IMR-90 (cell line): Measurements from ENCODE around the gene RGS12. TPM values are rescaled to one million over a fixed set of nuclear protein-coding genes. Genes with fewer than 3 reads are reported as not detected.

Experiments
- ATAC-seq: fragments of 200-7000 bp; cut with Tn5 transposase; 2 replicates; pipeline ENCODE4 v1.9.1; 2020; ENCODE audit warnings: low read depth, mild to moderate bottlenecking, moderate library complexity
- BruUV-seq: library from RNA; stranded (reverse); fragments of 400-500 nt; replicated peaks from 2 replicates; lab custom pipeline; 2021; lab: Mats Ljungman, UMichigan
- CTCF ChIA-PET: fragments of 300-600 bp; formaldehyde crosslinking; extraction: SDS; loops from one replicate; lab custom pipeline; 2021; ENCODE audit warnings: antibody characterized with exemption; lab: Yijun Ruan, JAX
- POLR2A ChIA-PET: fragments of 300-600 bp; sonication (Branson Sonifier 250); formaldehyde crosslinking; loops from one replicate; lab custom pipeline; 2022; ENCODE audit warnings: antibody characterized with exemption; ENCODE audit not compliant: unreplicated experiment; lab: Charles Lee
- DNase-seq: peaks from one replicate; pipeline ENCODE4 v3.0.0; 2013
- H2AFZ ChIP-seq: replicated peaks from 2 replicates; pipeline ENCODE3; 2013; ENCODE audit warnings: low read length, mild to moderate bottlenecking; ENCODE audit not compliant: poor library complexity
- H2AK5ac ChIP-seq: 2 replicates; pipeline ENCODE4 v1.6.1; 2013; ENCODE audit warnings: low read depth, low read length, inconsistent platforms
- H2AK9ac ChIP-seq: replicated peaks from 2 replicates; pipeline ENCODE3; 2013; ENCODE audit warnings: mild to moderate bottlenecking, low read depth, low read length, moderate library complexity; ENCODE audit not compliant: poor library complexity
- H2BK120ac ChIP-seq: 2 replicates; pipeline ENCODE4 v1.6.1; 2013; ENCODE audit warnings: low read depth, low read length, inconsistent platforms
- H2BK15ac ChIP-seq: 3 replicates; pipeline ENCODE4 v1.6.1; 2013; ENCODE audit warnings: low read depth, low read length, inconsistent platforms
- H2BK20ac ChIP-seq: 2 replicates; pipeline ENCODE4 v1.6.1; 2013; ENCODE audit warnings: low read depth, mild to moderate bottlenecking, inconsistent platforms, low read length, moderate library complexity
- H2BK5ac ChIP-seq: 2 replicates; pipeline ENCODE4 v1.6.1; 2013; ENCODE audit warnings: mild to moderate bottlenecking, low read depth, low read length, inconsistent platforms; ENCODE audit not compliant: poor library complexity, severe bottlenecking
- H3K14ac ChIP-seq: replicated peaks from 2 replicates; pipeline ENCODE4 v1.6.1; 2013; ENCODE audit warnings: low read depth, low read length, inconsistent platforms
- H3K18ac ChIP-seq: 2 replicates; pipeline ENCODE4 v1.6.1; 2013; ENCODE audit warnings: low read depth, low read length, control low read depth
- H3K23ac ChIP-seq: 2 replicates; pipeline ENCODE4 v1.6.1; 2013; ENCODE audit warnings: low read depth, low read length, inconsistent platforms
- H3K27ac ChIP-seq: 2 replicates; pipeline ENCODE4 v1.5.1; 2013; ENCODE audit warnings: mild to moderate bottlenecking, control low read depth, low read length; ENCODE audit not compliant: insufficient read depth
- H3K27me3 ChIP-seq: 2 replicates; pipeline ENCODE4 v1.6.1; 2013; ENCODE audit warnings: low read length; ENCODE audit not compliant: control insufficient read depth, insufficient read depth
- H3K36me3 ChIP-seq: 2 replicates; pipeline ENCODE4 v1.6.1; 2013; ENCODE audit warnings: low read length, mixed read lengths; ENCODE audit not compliant: control insufficient read depth, insufficient read depth
- H3K4ac ChIP-seq: 2 replicates; pipeline ENCODE4 v1.6.1; 2013; ENCODE audit warnings: low read depth, low read length, inconsistent platforms
- H3K4me1 ChIP-seq: 2 replicates; pipeline ENCODE4 v1.6.1; 2013; ENCODE audit warnings: low read length, mixed read lengths; ENCODE audit not compliant: control insufficient read depth, insufficient read depth
- H3K4me2 ChIP-seq: 2 replicates; pipeline ENCODE4 v1.6.1; 2013; ENCODE audit warnings: low read depth, mild to moderate bottlenecking, control low read depth, low read length, moderate library complexity
- H3K4me3 ChIP-seq: 2 replicates; pipeline ENCODE4 v1.5.1; 2013; ENCODE audit warnings: low read depth, mild to moderate bottlenecking, control low read depth, low read length, moderate library complexity; ENCODE audit not compliant: insufficient read depth
- H3K56ac ChIP-seq: 2 replicates; pipeline ENCODE4 v1.6.1; 2013; ENCODE audit warnings: low read length, inconsistent platforms; ENCODE audit not compliant: insufficient read depth; ENCODE audit errors: extremely low read depth
- H3K79me1 ChIP-seq, 2 experiments: 2 replicates each; pipeline ENCODE4 v1.6.1; 2013; ENCODE audit warnings: low read length in 2 of 2, inconsistent platforms in 1 of 2, low read depth in 1 of 2
- H3K9ac ChIP-seq: 2 replicates; pipeline ENCODE4 v1.6.1; 2013; ENCODE audit warnings: low read depth, low read length, control low read depth
- H3K9me1 ChIP-seq: 2 replicates; pipeline ENCODE4 v1.6.1; 2013; ENCODE audit warnings: low read length, inconsistent platforms; ENCODE audit not compliant: insufficient read depth
- H3K9me3 ChIP-seq: 2 replicates; pipeline ENCODE4 v1.6.1; 2013; ENCODE audit warnings: low read length; ENCODE audit not compliant: control insufficient read depth, insufficient read depth
- H4K20me1 ChIP-seq: 2 replicates; pipeline ENCODE4 v1.6.1; 2013; ENCODE audit warnings: low read length, inconsistent platforms; ENCODE audit not compliant: insufficient read depth
- H4K5ac ChIP-seq: 2 replicates; pipeline ENCODE4 v1.6.1; 2013; ENCODE audit warnings: mild to moderate bottlenecking, low read depth, low read length, control low read depth
- H4K8ac ChIP-seq, 2 experiments: 2 replicates each; pipeline ENCODE4 v1.6.1; 2013; ENCODE audit warnings: low read depth in 2 of 2, low read length in 2 of 2, control low read depth in 1 of 2, inconsistent platforms in 1 of 2
- H4K91ac ChIP-seq: 2 replicates; pipeline ENCODE4 v1.6.1; 2013; ENCODE audit warnings: low read depth, low read length, inconsistent platforms; ENCODE audit not compliant: insufficient read depth
- BHLHE40 ChIP-seq: fragments of 150-350 bp; IDR thresholded peaks from 2 replicates; pipeline ENCODE4 v1.6.1; 2016; ENCODE audit warnings: mild to moderate bottlenecking, low read depth, low read length
- CEBPB ChIP-seq: IDR thresholded peaks from 2 replicates; pipeline ENCODE4 v1.6.1; 2012; ENCODE audit warnings: low read depth, low read length, improper control_type of control experiment
- CHD1 ChIP-seq: IDR thresholded peaks from 2 replicates; pipeline ENCODE4 v1.6.1; 2012; ENCODE audit warnings: low read depth, low read length, improper control_type of control experiment
- CTCF ChIP-seq: conservative IDR thresholded peaks from 2 replicates; pipeline ENCODE4 v1.5.1; 2012; ENCODE audit warnings: mild to moderate bottlenecking, low read depth, low read length, improper control_type of control experiment
- ELK1 ChIP-seq: fragments of 150-350 bp; IDR thresholded peaks from 2 replicates; pipeline ENCODE4 v1.6.1; 2016; ENCODE audit warnings: low read depth, mild to moderate bottlenecking, low read length, moderate library complexity, borderline replicate concordance
- FOS ChIP-seq: fragments of 150-350 bp; IDR thresholded peaks from 2 replicates; pipeline ENCODE4 v1.6.1; 2016; ENCODE audit warnings: low read depth, low read length
- MAFK ChIP-seq: IDR thresholded peaks from 2 replicates; pipeline ENCODE4 v1.6.1; 2012; ENCODE audit warnings: low read depth, low read length, improper control_type of control experiment
- MAZ ChIP-seq: IDR thresholded peaks from 2 replicates; pipeline ENCODE4 v1.6.1; 2012; ENCODE audit warnings: low read depth, mild to moderate bottlenecking, low read length, improper control_type of control experiment, moderate library complexity, borderline replicate concordance
- MXI1 ChIP-seq: IDR thresholded peaks from 2 replicates; pipeline ENCODE4 v1.6.1; 2012; ENCODE audit warnings: low read depth, mild to moderate bottlenecking, low read length, moderate library complexity, borderline replicate concordance
- NFE2L2 ChIP-seq: fragments of 150-350 bp; IDR thresholded peaks from 2 replicates; pipeline ENCODE4 v1.6.1; 2016; ENCODE audit warnings: low read depth, mild to moderate bottlenecking, low read length
- POLR2A ChIP-seq: IDR thresholded peaks from 2 replicates; pipeline ENCODE4 v1.6.1; 2012; ENCODE audit warnings: mild to moderate bottlenecking, low read depth, low read length
- RAD21 ChIP-seq: IDR thresholded peaks from 2 replicates; pipeline ENCODE4 v1.6.1; 2012; ENCODE audit warnings: low read length, improper control_type of control experiment
- RCOR1 ChIP-seq: IDR thresholded peaks from 2 replicates; pipeline ENCODE4 v1.6.1; 2012; ENCODE audit warnings: mild to moderate bottlenecking, low read length, improper control_type of control experiment; ENCODE audit not compliant: insufficient replicate concordance
- RFX5 ChIP-seq: IDR thresholded peaks from 2 replicates; pipeline ENCODE4 v1.8.0; 2012; ENCODE audit warnings: low read depth, mild to moderate bottlenecking, low read length, moderate library complexity
- SMC3 ChIP-seq: fragments of 150-350 bp; IDR thresholded peaks from 2 replicates; pipeline ENCODE4 v1.6.1; 2016; ENCODE audit warnings: low read depth, mild to moderate bottlenecking, antibody characterized with exemption, low read length, moderate library complexity
- USF2 ChIP-seq: fragments of 150-350 bp; IDR thresholded peaks from 2 replicates; pipeline ENCODE4 v1.6.1; 2017; ENCODE audit warnings: mild to moderate bottlenecking, antibody characterized with exemption, low read length, low read depth
- WGBS, 2 experiments: methylation state at CpG; one replicate each; pipeline versions ENCODE4 v1.1.5 to v1.1.7; 2013; ENCODE audit warnings: missing lambda C conversion rate in 2 of 2; ENCODE audit not compliant: insufficient read length in 1 of 2; ENCODE audit errors: extremely low coverage in 2 of 2; 5-methylcytosine and 5-hydroxymethylcytosine counted together
- dilution Hi-C: fragments of 300-500 bp; cut with HindIII; formaldehyde crosslinking; loops from one replicate; pipeline ENCODE4 v1.14.3; 2018; ENCODE audit warnings: low sequenced_read_pairs; ENCODE audit not compliant: unreplicated experiment
- in situ Hi-C: fragments of 300-500 bp; cut with MboI; formaldehyde crosslinking; loops from 3 replicates; pipeline ENCODE4 v1.14.3; 2019; ENCODE audit warnings: low sequenced_read_pairs, inconsistent platforms, mixed read lengths
- intact Hi-C: fragments of 100-400 bp; cut with micrococcal nuclease; formaldehyde crosslinking; loops from 2 replicates; pipeline ENCODE4 v1.10.0; 2022
- polyA plus RNA-seq, 3 experiments: library from polyadenylated mRNA; depleted of rRNA; stranded (reverse); fragments of >200 nt; gene quantifications; 2 replicates each; pipeline ENCODE4 v1.2.3, GENCODE V29; 2012; ENCODE audit warnings: low replicate concordance in 1 of 3
- total RNA-seq: library from RNA; depleted of rRNA; stranded (reverse); fragments of >200 nt; gene quantifications from 2 replicates; pipeline ENCODE4 v1.2.3, GENCODE V29; 2012

RGS12 gene
- total and polyA plus RNA-seq, 2 of the 4 experiments (the other 2 are of a cell fraction): 11.8 to 12.0 TPM

GRCh38 chr4:3252480-3252828 is 40.4 kb upstream of the RGS12 start:
- TF ChIP-seq NFE2L2: no peak
- no peak for TF ChIP-seq CHD1
- no peak for TF ChIP-seq SMC3
- no peak for TF ChIP-seq RFX5
- TF ChIP-seq FOS: no peak
- no peak for TF ChIP-seq RCOR1
- no peak for TF ChIP-seq MXI1
- no peak for TF ChIP-seq BHLHE40
- no peak for TF ChIP-seq POLR2A
- TF ChIP-seq ELK1: no peak
- no peak for TF ChIP-seq CTCF
- no peak for TF ChIP-seq RAD21
- TF ChIP-seq CEBPB: no peak
- no peak for TF ChIP-seq MAFK
- no peak for TF ChIP-seq USF2
- no peak for TF ChIP-seq MAZ
- Histone ChIP-seq H3K23ac (no peak overlapping the region), H2BK5ac (no peak overlapping the region), H4K91ac (no peak overlapping the region), H3K27ac (no peak overlapping the region), H3K4me2 (no peak overlapping the region), H4K8ac (no peak overlapping the region), H3K4me3 (no peak overlapping the region), H3K4ac (no peak overlapping the region), H2AK5ac (no peak overlapping the region), H4K20me1 (no peaks in the 10 kb centered on the region), H3K18ac (no peak overlapping the region), H2BK120ac (no peak overlapping the region), H4K5ac (no peak overlapping the region), H3K56ac (no peak overlapping the region), H2AFZ (no peak overlapping the region), H3K9me1 (no peaks in the 10 kb centered on the region), H3K79me1 (no peaks in the 10 kb centered on the region), H3K9me3 (no peaks in the 10 kb centered on the region), H2BK20ac (no peak overlapping the region), H3K36me3 (no peaks in the 10 kb centered on the region), H3K27me3 (no peaks in the 10 kb centered on the region; the same call in 1 of the 2 replicates), H3K14ac (no peak overlapping the region), H3K4me1 (no peaks in the 10 kb centered on the region), H2BK15ac (no peak overlapping the region), H2AK9ac (no peak overlapping the region), H3K9ac (no peak overlapping the region)
- CTCF ChIA-PET: no interaction called here
- dilution Hi-C loops: no loop called here
- ATAC-seq: no peak
- POLR2A ChIA-PET: no interaction called here
- intact Hi-C loops: no loop called here
- no peak for DNase-seq
- no TSS peak for BruUV-seq
- in situ Hi-C loops: no loop called here
- WGBS, 2 experiments: no CpG with 5 or more reads among the region's 3 CpGs
